NCI-H82 (cell line): Measurements from ENCODE around the gene KCNAB2.
A peak's percentile ranks its signal among the peaks of the same experiment; 100 is the strongest.

Source experiments
- DNase-seq: peaks from one replicate; lab custom pipeline; 2025; lab: John Stamatoyannopoulos, UW

The KCNAB2 gene

DNA sequence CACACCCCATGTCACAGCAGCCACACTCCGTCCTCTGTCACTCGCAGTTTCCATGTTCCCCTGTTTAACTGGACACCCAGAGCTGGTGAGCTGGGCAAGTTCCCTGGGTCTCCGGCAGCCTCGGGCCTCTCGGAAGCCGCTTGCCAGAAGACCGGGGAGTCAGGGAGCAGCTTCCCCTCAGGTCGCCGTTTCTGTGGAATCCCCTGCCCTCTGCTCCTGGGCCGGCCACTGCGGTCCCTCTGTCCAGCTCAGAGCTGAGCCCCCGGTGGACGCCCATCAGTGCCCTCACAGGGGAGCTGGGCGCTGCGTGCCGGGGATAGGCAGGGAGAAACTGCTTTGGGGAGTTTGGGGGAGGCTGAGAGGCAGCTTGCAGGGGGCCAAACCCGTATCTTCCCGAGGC, 37.7 kb downstream of the KCNAB2 start:
- no peak for DNase-seq

GRCh38 chr1:6083801-6084446, 38.2 kb downstream of the KCNAB2 start:
- no peak for DNase-seq

DNA sequence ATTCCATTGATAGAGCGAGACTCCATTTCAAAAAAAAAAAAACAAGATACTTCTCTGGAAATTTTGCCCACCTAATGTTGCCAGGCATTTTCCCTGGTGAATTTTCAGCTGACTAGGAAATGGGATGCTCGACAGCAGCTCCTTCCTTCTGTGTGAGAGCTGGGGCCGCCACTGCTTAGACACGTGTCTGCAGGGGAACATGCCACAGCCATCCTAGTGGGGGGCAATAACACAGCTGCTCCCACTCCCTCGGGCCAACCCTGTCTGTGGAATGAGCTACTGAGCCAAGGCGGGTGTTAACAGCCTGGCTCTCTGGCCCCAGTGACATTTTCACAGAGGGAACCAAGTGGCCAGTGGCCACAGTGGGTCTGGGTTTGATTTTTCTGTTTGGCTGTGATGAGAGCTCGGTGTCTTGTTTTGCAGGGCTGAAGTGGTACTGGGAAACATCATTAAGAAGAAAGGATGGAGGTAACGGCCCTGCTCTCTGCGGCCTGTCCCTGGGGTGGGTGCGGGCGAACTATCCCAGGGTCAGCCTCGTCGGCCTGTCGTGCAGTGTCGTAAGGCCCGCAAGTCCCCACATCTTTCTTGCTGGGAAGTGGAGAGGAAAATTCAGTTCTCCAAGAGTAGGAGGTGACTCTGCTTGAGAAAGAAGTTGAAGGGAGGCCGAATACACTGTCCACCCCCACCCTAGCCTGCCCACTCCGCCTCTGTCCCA, 39.2 kb downstream of the KCNAB2 start:
- no peak for DNase-seq

DNA sequence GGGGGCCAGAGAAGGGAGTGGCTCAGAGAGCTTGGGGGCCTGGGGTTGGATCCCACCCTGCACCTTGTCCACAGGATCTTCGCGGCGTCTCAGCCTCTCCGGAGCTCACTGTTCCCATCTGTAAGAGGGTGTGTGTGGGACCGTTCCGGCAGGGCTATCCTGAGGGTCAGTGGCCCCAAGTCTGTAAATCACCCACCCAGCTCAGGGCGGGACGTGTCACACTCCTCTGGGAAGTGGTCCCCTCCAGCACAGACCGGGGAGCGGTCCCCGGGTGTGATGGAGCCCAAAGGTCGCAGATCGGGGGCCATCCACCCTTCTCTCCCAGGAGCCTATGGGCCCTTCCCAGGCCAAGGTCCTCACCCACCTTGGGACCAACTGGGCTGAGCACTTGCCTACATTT, 40.0 kb downstream of the KCNAB2 start:
- no peak for DNase-seq

GRCh38 chr1:6086358-6086757, 40.7 kb downstream of the KCNAB2 start:
- no peak for DNase-seq

DNA sequence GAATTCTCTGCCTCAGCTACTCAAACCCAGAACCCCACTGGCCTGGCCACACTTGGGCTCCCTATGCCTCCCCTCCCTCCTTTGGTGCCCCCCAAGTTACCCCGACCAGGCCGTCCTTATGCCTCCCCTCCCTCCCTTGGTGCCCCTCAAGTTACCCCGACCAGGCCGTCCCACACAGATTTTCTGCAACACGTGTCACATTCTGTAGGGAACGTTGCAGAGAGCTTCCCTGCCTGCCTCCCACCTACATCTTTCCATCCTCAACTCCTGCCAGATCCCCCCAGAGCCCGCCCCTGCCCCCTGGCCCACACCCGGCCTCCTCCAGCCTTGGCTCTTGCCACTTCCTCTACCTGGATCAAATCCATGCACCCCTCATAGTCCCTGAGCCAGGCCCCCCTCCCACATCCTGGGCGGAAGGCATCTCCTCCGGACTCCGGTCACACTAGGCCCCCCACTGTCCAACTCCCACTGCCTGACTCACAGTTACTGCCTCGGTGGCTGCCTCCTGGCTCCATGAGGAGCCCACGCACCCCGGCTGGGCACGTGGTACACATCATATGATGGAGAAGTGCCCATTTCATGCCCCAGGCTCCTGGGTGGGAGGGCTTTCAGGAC, 41.2 kb downstream of the KCNAB2 start:
- no peak for DNase-seq

- DNase-seq: no peak
These were observed 41.7 kb downstream of the KCNAB2 start for GRCh38 chr1:6087377-6087772.

GRCh38 chr1:6087958-6088357, 42.3 kb downstream of the KCNAB2 start:
- DNase-seq: no peak

DNA sequence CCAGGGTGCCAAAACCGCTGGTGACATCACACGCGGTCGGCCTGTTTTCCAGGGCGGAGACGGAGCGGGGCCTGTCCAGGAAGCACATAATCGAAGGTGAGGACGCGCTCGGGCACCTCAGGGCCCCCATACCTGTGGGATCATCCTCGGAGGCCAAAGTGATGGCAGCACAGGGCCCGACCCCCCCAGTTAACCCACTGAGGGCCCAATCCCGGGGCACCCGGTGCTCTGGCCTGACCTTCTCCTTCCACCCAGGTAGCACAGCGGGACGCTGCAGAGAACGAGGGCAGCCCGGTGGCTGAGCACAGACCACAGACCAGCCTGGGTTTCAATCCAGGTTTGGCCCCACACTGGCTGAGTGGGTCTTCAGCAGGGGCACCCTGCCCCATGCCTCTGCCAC, 43.3 kb downstream of the KCNAB2 start:
- no peak for DNase-seq

DNA sequence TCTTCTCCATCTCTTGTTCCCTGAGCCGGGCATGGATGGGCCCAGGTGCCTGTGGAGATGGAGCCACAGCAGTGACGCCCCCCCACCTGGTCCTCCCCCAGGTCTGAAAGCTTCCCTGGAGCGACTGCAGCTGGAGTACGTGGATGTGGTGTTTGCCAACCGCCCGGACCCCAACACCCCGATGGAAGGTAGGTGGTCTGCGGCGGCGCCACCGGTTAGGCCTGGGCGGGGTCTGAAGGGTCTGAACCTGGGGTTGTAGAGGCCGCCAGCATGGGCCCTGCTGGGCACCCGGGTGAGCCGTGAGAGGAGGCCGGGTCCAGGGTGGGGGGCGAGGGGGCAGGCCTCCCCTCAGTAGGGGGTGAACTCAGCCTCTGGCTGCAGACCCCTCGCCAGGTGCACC, 44.6 kb downstream of the KCNAB2 start:
- DNase-seq: no peak

GRCh38 chr1:6090996-6091822, 45.5 kb downstream of the KCNAB2 start:
- no peak for DNase-seq

GRCh38 chr1:6091823-6092109, 46.1 kb downstream of the KCNAB2 start:
- DNase-seq: no peak

DNA sequence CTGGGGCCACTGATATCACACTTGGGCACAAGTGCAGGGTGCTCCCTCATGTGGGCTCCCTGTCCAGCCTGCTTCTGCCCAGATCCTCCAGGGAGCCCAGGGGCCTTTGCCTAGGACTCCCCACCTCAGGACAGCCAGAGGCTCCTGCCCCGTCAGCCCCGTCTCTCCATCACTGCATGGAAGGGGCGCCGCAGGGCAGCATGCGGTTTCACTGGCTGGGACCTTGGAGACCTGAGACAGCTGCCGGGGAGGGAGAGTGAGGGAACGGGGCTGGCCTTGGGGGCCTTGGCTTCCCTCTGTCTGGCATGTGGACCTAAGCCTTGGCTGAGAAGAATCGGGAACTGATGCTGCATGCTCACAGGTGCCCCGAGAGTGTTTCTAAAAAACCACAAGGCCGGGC, 46.5 kb downstream of the KCNAB2 start:
- no peak for DNase-seq

DNA sequence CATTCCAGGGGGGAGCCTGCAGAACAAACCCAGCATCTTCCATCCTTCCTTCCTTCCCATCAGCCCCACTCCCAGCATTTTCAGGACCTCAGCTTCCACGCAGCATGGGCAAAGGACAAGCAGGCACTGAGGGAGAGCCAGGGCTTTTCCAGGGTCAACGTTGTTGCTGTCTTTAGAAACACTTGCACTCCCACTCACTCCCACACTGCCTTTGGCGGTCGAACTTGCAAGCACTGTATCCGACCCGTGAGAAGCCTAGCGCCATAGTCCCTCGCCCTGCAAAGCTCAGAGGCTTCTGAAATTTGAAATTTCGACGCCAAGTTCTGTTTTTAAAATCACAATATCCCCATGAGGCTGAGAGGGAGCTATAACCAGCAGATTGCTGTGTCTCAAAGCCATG, 47.4 kb downstream of the KCNAB2 start:
- DNase-seq: no peak

DNA sequence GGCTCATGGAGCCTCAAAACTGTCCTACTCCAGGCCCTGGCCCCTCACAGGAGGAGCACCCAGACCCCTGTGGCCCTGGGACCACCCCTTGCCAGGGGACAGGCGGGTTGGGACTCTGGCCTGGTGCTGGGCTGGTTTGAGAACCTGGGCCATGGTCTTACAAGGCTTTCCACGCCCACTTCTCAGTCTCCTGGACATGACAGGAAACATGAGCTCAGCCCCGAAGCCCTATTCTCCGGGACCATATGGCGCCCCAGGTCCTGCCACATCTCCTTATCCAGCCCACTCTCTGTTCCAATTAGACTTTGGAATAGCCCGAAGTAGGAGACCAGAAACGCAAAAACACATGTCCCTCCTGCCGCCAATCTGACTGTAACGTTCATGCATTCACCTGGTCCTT, 47.9 kb downstream of the KCNAB2 start:
- peak; percentile 70 for DNase-seq

DNA sequence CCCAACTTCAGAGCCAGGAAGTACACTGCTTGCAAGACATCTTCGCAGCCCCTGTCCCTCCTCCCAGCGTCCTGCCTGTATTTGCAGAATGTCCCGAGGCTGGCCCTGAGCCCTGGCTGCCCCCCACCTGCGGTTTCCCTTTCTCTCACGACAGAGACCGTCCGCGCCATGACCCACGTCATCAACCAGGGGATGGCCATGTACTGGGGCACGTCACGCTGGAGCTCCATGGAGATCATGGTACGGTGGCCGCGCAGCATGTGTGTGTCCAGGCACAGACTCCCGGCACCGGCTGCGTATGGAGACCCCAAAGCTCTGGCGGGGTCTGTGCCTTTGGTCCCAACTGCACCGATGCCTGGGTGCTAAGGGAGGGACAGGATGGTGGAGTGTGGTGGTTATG, 48.6 kb downstream of the KCNAB2 start:
- DNase-seq: no peak

GRCh38 chr1:6094801-6095505, 49.3 kb downstream of the KCNAB2 start:
- no peak for DNase-seq

GRCh38 chr1:6095511-6096242, 50.0 kb downstream of the KCNAB2 start:
- DNase-seq: no peak

GRCh38 chr1:6096243-6097116, 50.8 kb downstream of the KCNAB2 start:
- DNase-seq: no peak

DNA sequence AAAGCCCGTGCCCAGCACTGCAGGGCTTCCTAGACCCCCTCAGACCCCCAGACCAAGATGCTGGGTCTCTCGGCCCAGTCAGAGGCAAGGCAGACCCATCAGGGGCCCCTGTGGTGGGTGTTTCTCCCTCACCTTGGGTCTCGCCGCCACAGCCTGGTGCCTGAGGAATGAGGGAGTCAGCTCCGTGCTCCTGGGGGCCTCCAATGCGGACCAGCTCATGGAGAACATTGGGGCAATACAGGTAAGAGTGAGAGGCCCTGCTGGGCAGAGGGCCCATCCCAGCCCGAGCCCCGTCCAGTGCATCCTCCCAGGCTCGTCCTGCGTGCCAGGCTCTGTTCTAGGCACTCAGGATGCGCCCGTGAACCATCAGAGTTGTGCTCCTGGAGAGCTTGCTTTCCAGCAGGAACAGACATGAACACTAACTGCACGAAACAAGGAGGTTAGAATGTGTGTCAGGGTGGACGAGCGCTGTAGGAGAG, 51.5 kb downstream of the KCNAB2 start:
- no peak for DNase-seq
